Sigmoid colon (tissue), 4 donors: Measurements from ENCODE around the gene TBC1D22A.

Experiments
- CTCF ChIP-seq, 4 experiments: fragments of 450-650 bp in 3 of 4; fragments of 200-600 bp in 1 of 4; IDR thresholded peaks; one replicate each; pipeline ENCODE4 v1.5.1; 2016 to 2019; ENCODE audit warnings: antibody characterized with exemption in 4 of 4, mild to moderate bottlenecking in 3 of 4, moderate library complexity in 2 of 4
- EP300 ChIP-seq, 4 donors: sonication (generic); formaldehyde crosslinking; IDR thresholded peaks; one replicate each; pipeline ENCODE4 v1.6.1; 2017; ENCODE audit warnings: antibody characterized with exemption in 4 of 4

GRCh38 chr22:47176573-47177333, 414.3 kb downstream of the TBC1D22A start:
- no peak for TF ChIP-seq EP300 (IDR thresholded peaks at IDR 0.05)
- no peak for TF ChIP-seq CTCF (IDR thresholded peaks at IDR 0.05)
